Smooth muscle cell (in vitro differentiated cells): ENCODE results near the gene ZNF226. TPM values are rescaled to one million over a fixed set of nuclear protein-coding genes. Genes with fewer than 3 reads are reported as not detected.

Experiments used
- DNase-seq: peaks from one replicate; lab custom pipeline; 2025; ENCODE audit not compliant: unreplicated experiment; lab: John Stamatoyannopoulos, UW
- H2AFZ ChIP-seq: fragments of 200-600 bp; sonication (generic); 2 replicates; pipeline ENCODE4 v1.6.0; 2016; ENCODE audit warnings: antibody characterized with exemption, low read depth, mild to moderate bottlenecking
- H3F3A ChIP-seq: fragments of 200-600 bp; sonication (generic); 2 replicates; pipeline ENCODE4 v1.6.0; 2017; ENCODE audit warnings: antibody characterized with exemption, low read depth
- H3K27ac ChIP-seq: fragments of 200-600 bp; sonication (generic); 2 replicates; pipeline ENCODE4 v1.5.1; 2016; ENCODE audit warnings: low read depth, mild to moderate bottlenecking
- H3K27me3 ChIP-seq: fragments of 200-600 bp; sonication (generic); 2 replicates; pipeline ENCODE4 v1.6.1; 2016; ENCODE audit warnings: low read depth, mild to moderate bottlenecking
- H3K36me3 ChIP-seq: fragments of 200-600 bp; sonication (generic); 2 replicates; pipeline ENCODE4 v1.5.1; 2016; ENCODE audit warnings: low read depth
- H3K4me1 ChIP-seq: fragments of 200-600 bp; sonication (generic); 2 replicates; pipeline ENCODE4 v1.5.1; 2016; ENCODE audit warnings: low read depth
- H3K4me2 ChIP-seq: fragments of 200-600 bp; sonication (generic); 2 replicates; pipeline ENCODE4 v1.6.0; 2016; ENCODE audit warnings: mild to moderate bottlenecking
- H3K4me3 ChIP-seq: fragments of 200-600 bp; sonication (generic); 2 replicates; pipeline ENCODE4 v1.5.1; 2016; ENCODE audit warnings: mild to moderate bottlenecking
- H3K79me2 ChIP-seq: fragments of 200-600 bp; sonication (generic); 2 replicates; pipeline ENCODE4 v1.6.0; 2016; ENCODE audit warnings: low read depth, mild to moderate bottlenecking
- H3K9ac ChIP-seq: fragments of 200-600 bp; sonication (generic); 2 replicates; pipeline ENCODE4 v1.6.0; 2016; ENCODE audit warnings: low read depth
- H3K9me3 ChIP-seq: fragments of 200-600 bp; sonication (generic); replicated peaks from 2 replicates; pipeline ENCODE4 v1.5.1; 2016; ENCODE audit warnings: low read depth
- H4K20me1 ChIP-seq: fragments of 200-600 bp; sonication (generic); 2 replicates; pipeline ENCODE4 v1.6.0; 2016; ENCODE audit warnings: low read depth
- WGBS: methylation state at CpG from one replicate; pipeline ENCODE4 v1.1.7; 2016; ENCODE audit warnings: low lambda C conversion rate; 5-methylcytosine and 5-hydroxymethylcytosine counted together
- polyA plus RNA-seq: library from polyadenylated mRNA; unstranded; fragments of >200 nt; fragmentation: Nextera tagmentation; extraction: Ambion mirVana; gene quantifications from 2 replicates; pipeline ENCODE4 v1.2.1, GENCODE V29; 2016
- total RNA-seq: library from RNA; depleted of rRNA; stranded (reverse); fragments of >200 nt; gene quantifications from 2 replicates; pipeline ENCODE4 v1.2.3, GENCODE V29; 2014
- TF ChIP-seq, protein P1 (sequence below): fragments of 200-600 bp; sonication (generic); IDR thresholded peaks from 2 replicates; pipeline ENCODE4 v1.5.1; 2017; ENCODE audit warnings: borderline replicate concordance, mild to moderate bottlenecking, antibody characterized with exemption; ENCODE audit not compliant: insufficient read depth, poor library complexity, severe bottlenecking

ZNF226 gene
- total and polyA plus RNA-seq, 2 experiments from 2014 or later: 38.2 to 39.4 TPM

DNA sequence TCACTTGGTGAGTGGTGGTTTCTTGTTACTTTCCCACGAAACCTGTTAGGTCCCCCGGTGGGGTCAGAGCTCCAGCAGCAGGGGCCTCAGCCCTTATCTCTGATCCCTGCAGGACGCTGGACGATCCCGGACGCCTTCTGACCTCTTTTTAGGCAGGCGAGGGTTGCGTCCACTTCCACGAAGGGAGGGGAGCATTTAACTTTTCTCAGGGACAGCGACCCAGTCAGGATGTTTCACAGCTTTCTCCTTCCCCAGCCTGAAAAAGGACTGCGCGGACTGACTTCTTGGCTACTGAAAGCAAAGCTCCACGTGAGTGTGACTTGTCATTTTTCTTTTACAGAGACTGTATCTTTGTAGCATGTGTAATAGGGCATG is 22.9 kb upstream of the ZNF226 start:
- Histone ChIP-seq H3F3A (no peaks in the 10 kb centered on the region), H3K36me3 (no peaks in the 10 kb centered on the region), H2AFZ (peak overlapping the region; percentile 95), H3K9ac (peak overlapping the region; percentile 78), H3K4me2 (peak overlapping the region; percentile 85), H3K27me3 (no peaks in the 10 kb centered on the region), H4K20me1 (no peaks in the 10 kb centered on the region), H3K4me1 (peaks cover 10% of the 10 kb centered on the region), H3K4me3 (peak overlapping the region; percentile 93), H3K27ac (peak overlapping the region; percentile 39), H3K79me2 (peaks cover 30% of the 10 kb centered on the region), H3K9me3 (no peaks in the 10 kb centered on the region)
- no peak for DNase-seq
- 6% methylated on average over 13 of the region's 13 CpGs for WGBS
- TF ChIP-seq, protein P1, sequence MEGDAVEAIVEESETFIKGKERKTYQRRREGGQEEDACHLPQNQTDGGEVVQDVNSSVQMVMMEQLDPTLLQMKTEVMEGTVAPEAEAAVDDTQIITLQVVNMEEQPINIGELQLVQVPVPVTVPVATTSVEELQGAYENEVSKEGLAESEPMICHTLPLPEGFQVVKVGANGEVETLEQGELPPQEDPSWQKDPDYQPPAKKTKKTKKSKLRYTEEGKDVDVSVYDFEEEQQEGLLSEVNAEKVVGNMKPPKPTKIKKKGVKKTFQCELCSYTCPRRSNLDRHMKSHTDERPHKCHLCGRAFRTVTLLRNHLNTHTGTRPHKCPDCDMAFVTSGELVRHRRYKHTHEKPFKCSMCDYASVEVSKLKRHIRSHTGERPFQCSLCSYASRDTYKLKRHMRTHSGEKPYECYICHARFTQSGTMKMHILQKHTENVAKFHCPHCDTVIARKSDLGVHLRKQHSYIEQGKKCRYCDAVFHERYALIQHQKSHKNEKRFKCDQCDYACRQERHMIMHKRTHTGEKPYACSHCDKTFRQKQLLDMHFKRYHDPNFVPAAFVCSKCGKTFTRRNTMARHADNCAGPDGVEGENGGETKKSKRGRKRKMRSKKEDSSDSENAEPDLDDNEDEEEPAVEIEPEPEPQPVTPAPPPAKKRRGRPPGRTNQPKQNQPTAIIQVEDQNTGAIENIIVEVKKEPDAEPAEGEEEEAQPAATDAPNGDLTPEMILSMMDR: no peak

DNA sequence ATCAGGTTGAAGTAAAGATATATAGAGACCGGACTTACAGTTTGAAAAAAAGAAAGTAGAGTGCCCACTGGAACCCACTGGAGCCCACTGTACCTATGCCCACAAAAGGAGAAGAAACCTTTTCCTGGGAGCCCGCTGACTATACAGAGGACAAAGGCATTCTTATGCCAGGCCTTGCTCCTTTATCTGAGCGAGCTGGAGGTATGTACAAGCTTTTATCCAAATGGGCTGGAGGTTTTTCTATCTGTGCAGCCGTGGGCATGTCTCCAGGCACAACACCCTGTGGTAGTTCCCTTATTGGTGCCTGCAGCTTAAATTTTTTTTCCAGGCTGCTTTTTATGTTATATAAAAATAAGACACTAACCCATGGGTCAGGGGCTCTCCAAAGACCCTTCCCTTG is 15.1 kb upstream of the ZNF226 start:
- Histone ChIP-seq H3K9ac (no peak overlapping the region), H3F3A (no peaks in the 10 kb centered on the region), H3K36me3 (peaks cover 60% of the 10 kb centered on the region), H3K79me2 (peaks cover 7% of the 10 kb centered on the region), H3K27ac (no peak overlapping the region), H3K4me2 (no peak overlapping the region), H3K4me3 (no peak overlapping the region), H3K4me1 (no peaks in the 10 kb centered on the region), H2AFZ (no peak overlapping the region), H3K9me3 (peaks cover 3% of the 10 kb centered on the region), H4K20me1 (no peaks in the 10 kb centered on the region), H3K27me3 (no peaks in the 10 kb centered on the region)
- 97% methylated on average over 4 of the region's 4 CpGs for WGBS
- no peak for DNase-seq
- TF ChIP-seq, protein P1: no peak

DNA sequence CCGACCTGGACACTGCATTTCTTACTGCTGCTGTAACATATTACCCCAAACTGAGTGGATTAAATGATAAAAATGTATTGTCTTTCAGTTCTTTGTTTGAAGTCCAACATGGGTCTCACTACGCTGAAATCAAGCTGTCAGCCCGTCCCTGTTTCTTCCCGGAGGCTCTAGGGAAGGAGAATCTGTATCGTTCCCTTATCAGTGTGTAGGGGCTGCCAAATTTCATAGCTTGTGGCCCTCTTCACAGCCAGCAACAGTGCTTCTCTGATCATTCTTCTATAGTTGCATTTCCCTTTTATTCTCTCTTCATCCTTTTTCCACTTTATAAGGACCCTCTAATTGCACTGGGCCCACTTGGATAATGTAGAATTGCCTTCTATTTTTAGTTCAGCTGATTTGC is 13.4 kb upstream of the ZNF226 start:
- no peak overlapping the region for H2AFZ ChIP-seq
- H3K79me2 ChIP-seq: no peaks in the 10 kb centered on the region
- no peak for DNase-seq
- TF ChIP-seq, protein P1: no peak
- no peaks in the 10 kb centered on the region for H4K20me1 ChIP-seq
- H3K9me3 ChIP-seq: peaks cover 18% of the 10 kb centered on the region
- H3F3A ChIP-seq: no peaks in the 10 kb centered on the region
- no peak overlapping the region for H3K27ac ChIP-seq
- WGBS: over 99% methylated on average over 5 of the region's 5 CpGs
- no peaks in the 10 kb centered on the region for H3K4me1 ChIP-seq
- peaks cover 78% of the 10 kb centered on the region for H3K36me3 ChIP-seq
- no peak overlapping the region for H3K4me2 ChIP-seq
- H3K9ac ChIP-seq: no peak overlapping the region
- no peak overlapping the region for H3K4me3 ChIP-seq
- no peaks in the 10 kb centered on the region for H3K27me3 ChIP-seq

DNA sequence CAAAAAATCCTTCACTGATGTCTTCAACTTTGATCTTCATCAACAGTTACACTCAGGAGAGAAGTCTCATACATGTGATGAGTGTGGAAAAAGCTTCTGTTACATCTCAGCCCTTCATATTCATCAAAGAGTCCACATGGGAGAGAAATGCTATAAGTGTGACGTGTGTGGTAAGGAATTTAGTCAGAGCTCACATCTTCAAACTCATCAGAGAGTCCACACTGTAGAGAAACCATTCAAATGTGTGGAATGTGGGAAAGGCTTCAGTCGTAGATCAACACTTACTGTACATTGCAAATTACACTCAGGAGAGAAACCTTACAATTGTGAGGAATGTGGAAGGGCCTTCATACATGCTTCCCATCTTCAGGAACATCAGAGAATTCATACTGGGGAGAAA is 8.4 kb upstream of the ZNF226 start:
- Histone ChIP-seq H3K4me3 (peak overlapping the region; percentile 8), H3K27ac (no peak overlapping the region), H3K4me1 (no peaks in the 10 kb centered on the region), H2AFZ (no peak overlapping the region), H3K27me3 (no peaks in the 10 kb centered on the region), H3K36me3 (peaks cover 54% of the 10 kb centered on the region), H3K4me2 (no peak overlapping the region), H3K9ac (no peak overlapping the region), H3F3A (no peaks in the 10 kb centered on the region), H3K9me3 (peaks cover 38% of the 10 kb centered on the region), H4K20me1 (no peaks in the 10 kb centered on the region), H3K79me2 (no peaks in the 10 kb centered on the region)
- 98% methylated on average over 2 of the region's 2 CpGs for WGBS
- TF ChIP-seq, protein P1: no peak
- DNase-seq: no peak
